Left lung (tissue), 10 donors: ENCODE results near the gene ACTN2. TPM values are rescaled to one million over a fixed set of nuclear protein-coding genes. Genes with fewer than 3 reads are reported as not detected.

Experiments
- ATAC-seq: fragments of 200-7000 bp; cut with Tn5 transposase; one replicate; pipeline ENCODE4 v1.9.1; 2020; ENCODE audit warnings: moderate library complexity
- DNase-seq, 4 donors: peaks; one replicate each; pipeline ENCODE4 v3.0.0-alpha.2; 2013 to 2020
- H3K27ac ChIP-seq, 2 donors: fragments of 200-600 bp; sonication (generic) in 1 of 2; one replicate each; pipeline versions ENCODE4 v1.5.0 to v1.8.0; 2020 to 2021
- H3K27me3 ChIP-seq, 2 donors: fragments of 200-600 bp; sonication (generic) in 1 of 2; one replicate each; pipeline versions ENCODE4 v1.5.0 to v1.8.0; 2020 to 2021
- H3K36me3 ChIP-seq, 2 donors: fragments of 200-600 bp; sonication (generic) in 1 of 2; one replicate each; pipeline versions ENCODE4 v1.5.0 to v1.8.0; 2020 to 2021
- H3K4me1 ChIP-seq, 2 donors: fragments of 200-600 bp; one replicate each; pipeline ENCODE4 v1.8.0; 2021
- H3K4me3 ChIP-seq, 2 donors: fragments of 200-600 bp; sonication (generic) in 1 of 2; one replicate each; pipeline versions ENCODE4 v1.5.0 to v1.8.0; 2020 to 2021; ENCODE audit warnings: mild to moderate bottlenecking in 1 of 2
- H3K9me3 ChIP-seq, 2 donors: fragments of 200-600 bp; sonication (generic) in 1 of 2; one replicate each; pipeline versions ENCODE4 v1.5.0 to v1.8.0; 2020 to 2021
- CTCF ChIP-seq, 2 donors: fragments of 200-600 bp; sonication (generic) in 1 of 2; IDR thresholded peaks; one replicate each; pipeline versions ENCODE4 v1.5.0 to v1.8.0; 2021; ENCODE audit warnings: antibody characterized with exemption in 2 of 2
- intact Hi-C, 2 donors: fragments of 100-400 bp; cut with DNase I; formaldehyde crosslinking; loops; one replicate each; pipeline versions ENCODE4 v1.11.2 to v1.14.2; 2022
- polyA plus RNA-seq, 6 donors: library from polyadenylated mRNA; unstranded; fragments of 120-200 nt; gene quantifications; one replicate each; pipeline ENCODE4 v1.2.1, GENCODE V29; 2013; ENCODE audit not compliant: insufficient read length in 6 of 6
- total RNA-seq, 2 donors: library from RNA; stranded (reverse); fragmentation: NEBNext Ultra II Directional; extraction: Animal tissue kit (Norgen Biotek cat#: 25700); gene quantifications; one replicate each; pipeline ENCODE4 v1.2.1, GENCODE V29; 2021
- donor health status: DM: no; HTN: yes; CAD: no.
- donor health status: DM: no; HTN: no; CAD: no.

ACTN2 gene
- total and polyA plus RNA-seq, 8 donors: 1.3 to 4.0 (median 2.5) TPM

- Histone ChIP-seq H3K27me3 (no peaks in the 10 kb centered on the region), H3K4me3 (no peak overlapping the region), H3K36me3 (no peaks in the 10 kb centered on the region), H3K27ac (no peak overlapping the region), H3K4me1 (no peaks in the 10 kb centered on the region), H3K9me3 (no peaks in the 10 kb centered on the region)
- intact Hi-C loops: loop anchor here in 1 of 2 donors (10.0 kb wide), 1 partner anchor 93 kb away; no protein-coding TSS in a partner anchor
- DNase-seq (no peak), ATAC-seq (no peak)
- TF ChIP-seq CTCF (IDR thresholded peaks at IDR 0.05): no peak
Measured at GRCh38 chr1:236761397-236762132, 75.3 kb downstream of the ACTN2 start.

GRCh38 chr1:236762410-236762809 lies 76.1 kb downstream of the ACTN2 start:
- no peaks in the 10 kb centered on the region for H3K4me1 ChIP-seq
- H3K27me3 ChIP-seq: no peaks in the 10 kb centered on the region
- DNase-seq (no peak), ATAC-seq (no peak)
- H3K4me3 ChIP-seq: no peak overlapping the region
- H3K9me3 ChIP-seq: no peaks in the 10 kb centered on the region
- no peaks in the 10 kb centered on the region for H3K36me3 ChIP-seq
- no peak for TF ChIP-seq CTCF (IDR thresholded peaks at IDR 0.05)
- intact Hi-C loops: loop anchor here in 1 of 2 donors (10.0 kb wide), 1 partner anchor 92 kb away; no protein-coding TSS in a partner anchor
- no peak overlapping the region for H3K27ac ChIP-seq

- peaks cover 0 to 11% of the 10 kb centered on the region in 2 donors for H3K27me3 ChIP-seq
- intact Hi-C loops: loop anchor here in 1 of 2 donors (10.0 kb wide), 1 partner anchor 89 kb away; no protein-coding TSS in a partner anchor
- no peaks in the 10 kb centered on the region for H3K36me3 ChIP-seq
- no peaks in the 10 kb centered on the region for H3K9me3 ChIP-seq
- no peak overlapping the region for H3K27ac ChIP-seq
- ATAC-seq: no peak
- no peak overlapping the region for H3K4me3 ChIP-seq
- H3K4me1 ChIP-seq: no peaks in the 10 kb centered on the region
- no peak for DNase-seq
- no peak for TF ChIP-seq CTCF (IDR thresholded peaks at IDR 0.05)
Measured at GRCh38 chr1:236765831-236766230, 79.5 kb downstream of the ACTN2 start.

GRCh38 chr1:236766506-236766905 lies 80.2 kb downstream of the ACTN2 start:
- DNase-seq (no peak), ATAC-seq (no peak)
- Histone ChIP-seq H3K4me1 (no peaks in the 10 kb centered on the region), H3K36me3 (no peaks in the 10 kb centered on the region), H3K4me3 (no peak overlapping the region), H3K27me3 (peaks cover 0 to 17% of the 10 kb centered on the region in 2 donors), H3K9me3 (no peaks in the 10 kb centered on the region), H3K27ac (no peak overlapping the region)
- intact Hi-C loops: loop anchor here in 1 of 2 donors (10.0 kb wide), 1 partner anchor 88 kb away; no protein-coding TSS in a partner anchor
- no peak for TF ChIP-seq CTCF (IDR thresholded peaks at IDR 0.05)

- intact Hi-C loops: loop anchor here in 1 of 2 donors (10.0 kb wide), 1 partner anchor 88 kb away; no protein-coding TSS in a partner anchor
- TF ChIP-seq CTCF (IDR thresholded peaks at IDR 0.05): no peak
- no peaks in the 10 kb centered on the region for H3K36me3 ChIP-seq
- ATAC-seq (no peak), DNase-seq (no peak)
- H3K4me3 ChIP-seq: no peak overlapping the region
- no peaks in the 10 kb centered on the region for H3K9me3 ChIP-seq
- peaks cover 0 to 17% of the 10 kb centered on the region in 2 donors for H3K27me3 ChIP-seq
- H3K27ac ChIP-seq: no peak overlapping the region
- H3K4me1 ChIP-seq: no peaks in the 10 kb centered on the region
Measured at GRCh38 chr1:236767276-236767675, 81.0 kb downstream of the ACTN2 start.
